ENCODE data around the gene CDC42EP1.
"Not testable (repeated sequence)": the region's sequence is repeated elsewhere in the genome, so short reads cannot be mapped to it uniquely, and the experiment has no call there.

Gene CDC42EP1

GRCh38 chr22:37578002-37578401, 17.7 kb downstream of the CDC42EP1 start:
- no peak overlapping the region for H3K27ac ChIP-seq (ENCODE audit: low read depth, low read length)

GRCh38 chr22:37581504-37581903, 21.2 kb downstream of the CDC42EP1 start:
- Histone ChIP-seq H3K4me1 (ENCODE audit: control insufficient read depth in 1 of 2, insufficient read depth in 2 of 2, low read length in 2 of 2) (peaks cover 19 to 32% of the 10 kb centered on the region in 2 donors), H3K9ac (ENCODE audit: low read depth in 1 of 2, low read length in 2 of 2) (no peak overlapping the region), H3K4me3 (ENCODE audit: low read depth in 1 of 2, low read length in 2 of 2) (no peak overlapping the region), H3K36me3 (ENCODE audit: control insufficient read depth in 1 of 2, insufficient read depth in 2 of 2, low read length in 2 of 2) (no peaks in the 10 kb centered on the region), H3K27ac (ENCODE audit: low read depth, low read length) (no peak overlapping the region), H3K27me3 (ENCODE audit: control insufficient read depth in 1 of 2, insufficient read depth in 2 of 2, low read length in 2 of 2) (no peaks in the 10 kb centered on the region), H3K9me3 (ENCODE audit: control insufficient read depth in 1 of 2, low read length in 2 of 2) (no peaks in the 10 kb centered on the region)

More at GRCh38 chr22:37578002-37578401, 17.7 kb downstream of the CDC42EP1 start:
- no peak overlapping the region for H3K9ac ChIP-seq (ENCODE audit: low read depth in 1 of 2, low read length in 2 of 2)
- H3K9me3 ChIP-seq (ENCODE audit: control insufficient read depth in 1 of 2, low read length in 2 of 2): no peaks in the 10 kb centered on the region
- H3K4me1 ChIP-seq (ENCODE audit: control insufficient read depth in 1 of 2, insufficient read depth in 2 of 2, low read length in 2 of 2): peaks cover 19 to 31% of the 10 kb centered on the region in 2 donors
- H3K4me3 ChIP-seq (ENCODE audit: low read depth in 1 of 2, low read length in 2 of 2): peak overlapping the region in 1 of 2 donors; percentile 41
- H3K27me3 ChIP-seq (ENCODE audit: control insufficient read depth in 1 of 2, insufficient read depth in 2 of 2, low read length in 2 of 2): no peaks in the 10 kb centered on the region
- no peaks in the 10 kb centered on the region for H3K36me3 ChIP-seq (ENCODE audit: control insufficient read depth in 1 of 2, insufficient read depth in 2 of 2, low read length in 2 of 2)

- H3K4me3 ChIP-seq (ENCODE audit: low read depth in 1 of 2, low read length in 2 of 2): no peak overlapping the region
- H3K9me3 ChIP-seq (ENCODE audit: control insufficient read depth in 1 of 2, low read length in 2 of 2): no peaks in the 10 kb centered on the region
- peaks cover 19 to 32% of the 10 kb centered on the region in 2 donors for H3K4me1 ChIP-seq (ENCODE audit: control insufficient read depth in 1 of 2, insufficient read depth in 2 of 2, low read length in 2 of 2)
- no peaks in the 10 kb centered on the region for H3K36me3 ChIP-seq (ENCODE audit: control insufficient read depth in 1 of 2, insufficient read depth in 2 of 2, low read length in 2 of 2)
- H3K27me3 ChIP-seq (ENCODE audit: control insufficient read depth in 1 of 2, insufficient read depth in 2 of 2, low read length in 2 of 2): no peaks in the 10 kb centered on the region
- no peak overlapping the region for H3K9ac ChIP-seq (ENCODE audit: low read depth in 1 of 2, low read length in 2 of 2)
- H3K27ac ChIP-seq (ENCODE audit: low read depth, low read length): no peak overlapping the region
Observed at GRCh38 chr22:37582526-37582925, 22.2 kb downstream of the CDC42EP1 start.

GRCh38 chr22:37588546-37589215, 28.4 kb downstream of the CDC42EP1 start:
- H3K36me3 ChIP-seq (ENCODE audit: control insufficient read depth in 1 of 2, insufficient read depth in 2 of 2, low read length in 2 of 2): no peaks in the 10 kb centered on the region
- peaks cover 26 to 28% of the 10 kb centered on the region in 2 donors for H3K4me1 ChIP-seq (ENCODE audit: control insufficient read depth in 1 of 2, insufficient read depth in 2 of 2, low read length in 2 of 2)
- H3K4me3 ChIP-seq (ENCODE audit: low read depth in 1 of 2, low read length in 2 of 2): no peak overlapping the region
- no peak overlapping the region for H3K27ac ChIP-seq (ENCODE audit: low read depth, low read length)
- no peaks in the 10 kb centered on the region for H3K27me3 ChIP-seq (ENCODE audit: control insufficient read depth in 1 of 2, insufficient read depth in 2 of 2, low read length in 2 of 2)
- no peaks in the 10 kb centered on the region for H3K9me3 ChIP-seq (ENCODE audit: control insufficient read depth in 1 of 2, low read length in 2 of 2)
- H3K9ac ChIP-seq (ENCODE audit: low read depth in 1 of 2, low read length in 2 of 2): peak overlapping the region in 1 of 2 donors; percentile 25

DNA sequence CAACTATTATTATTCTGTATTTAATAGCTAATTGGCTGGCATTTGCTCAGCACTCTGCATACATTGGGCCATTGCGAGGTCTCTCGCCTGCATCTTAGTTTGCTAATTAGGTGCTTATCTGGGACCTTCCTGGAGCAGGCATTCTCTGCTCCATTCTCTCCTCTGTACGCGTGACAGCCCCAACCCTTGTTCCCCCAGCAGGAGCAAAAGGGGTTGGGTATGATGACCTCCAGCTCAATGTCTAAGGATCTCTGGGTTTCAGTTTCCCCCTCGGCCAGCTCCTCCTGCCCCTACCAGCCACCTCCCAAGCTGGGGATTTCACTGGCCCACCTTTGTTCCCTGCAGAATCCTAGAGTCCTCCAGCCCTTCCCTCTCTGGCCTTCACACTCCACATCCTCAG, 29.4 kb downstream of the CDC42EP1 start:
- Histone ChIP-seq H3K9me3 (ENCODE audit: control insufficient read depth in 1 of 2, low read length in 2 of 2) (no peaks in the 10 kb centered on the region), H3K27ac (ENCODE audit: low read depth, low read length) (peak overlapping the region; percentile 41), H3K36me3 (ENCODE audit: control insufficient read depth in 1 of 2, insufficient read depth in 2 of 2, low read length in 2 of 2) (no peaks in the 10 kb centered on the region), H3K27me3 (ENCODE audit: control insufficient read depth in 1 of 2, insufficient read depth in 2 of 2, low read length in 2 of 2) (no peaks in the 10 kb centered on the region), H3K9ac (ENCODE audit: low read depth in 1 of 2, low read length in 2 of 2) (no peak overlapping the region), H3K4me3 (ENCODE audit: low read depth in 1 of 2, low read length in 2 of 2) (no peak overlapping the region), H3K4me1 (ENCODE audit: control insufficient read depth in 1 of 2, insufficient read depth in 2 of 2, low read length in 2 of 2) (peaks cover 26 to 28% of the 10 kb centered on the region in 2 donors)

GRCh38 chr22:37591081-37591480, 30.8 kb downstream of the CDC42EP1 start:
- H3K9me3 ChIP-seq (ENCODE audit: control insufficient read depth in 1 of 2, low read length in 2 of 2); H3K4me3 ChIP-seq (ENCODE audit: low read depth in 1 of 2, low read length in 2 of 2); H3K9ac ChIP-seq (ENCODE audit: low read depth in 1 of 2, low read length in 2 of 2); H3K36me3 ChIP-seq (ENCODE audit: control insufficient read depth in 1 of 2, insufficient read depth in 2 of 2, low read length in 2 of 2); H3K27me3 ChIP-seq (ENCODE audit: control insufficient read depth in 1 of 2, insufficient read depth in 2 of 2, low read length in 2 of 2); H3K27ac ChIP-seq (ENCODE audit: low read depth, low read length): not testable (repeated sequence)
- H3K4me1 ChIP-seq (ENCODE audit: control insufficient read depth in 1 of 2, insufficient read depth in 2 of 2, low read length in 2 of 2): peaks cover 26 to 28% of the 10 kb centered on the region in 2 donors

DNA sequence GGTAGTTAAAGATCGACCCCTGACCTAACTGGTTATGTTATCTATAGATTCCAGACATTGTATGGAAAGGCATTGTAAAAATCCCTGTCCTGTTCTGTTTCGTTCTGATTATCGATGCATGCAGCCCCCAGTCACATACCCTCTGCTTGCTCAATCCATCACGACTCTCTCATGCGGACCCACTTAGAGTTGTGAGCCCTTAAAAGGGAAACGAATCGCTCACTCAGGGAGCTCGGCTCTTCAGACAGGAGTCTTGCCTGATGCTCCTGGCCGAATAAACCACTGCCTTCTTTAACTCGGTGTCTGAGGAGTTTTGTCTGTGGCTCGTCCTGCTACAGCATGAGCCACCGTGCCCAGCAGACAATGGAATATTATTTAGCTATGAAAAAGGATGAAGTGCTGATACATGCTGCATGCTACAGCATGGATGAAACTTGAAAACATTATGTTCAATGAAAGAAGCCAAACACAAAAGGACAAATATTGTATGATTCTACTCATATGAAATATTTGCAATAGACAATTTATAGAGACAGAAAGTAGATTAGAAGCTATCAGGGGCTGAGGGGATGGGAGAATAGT, 31.6 kb downstream of the CDC42EP1 start:
- Histone ChIP-seq H3K27me3 (ENCODE audit: control insufficient read depth in 1 of 2, insufficient read depth in 2 of 2, low read length in 2 of 2) (no peaks in the 10 kb centered on the region), H3K4me1 (ENCODE audit: control insufficient read depth in 1 of 2, insufficient read depth in 2 of 2, low read length in 2 of 2) (peaks cover 26 to 28% of the 10 kb centered on the region in 2 donors), H3K4me3 (ENCODE audit: low read depth in 1 of 2, low read length in 2 of 2) (no peak overlapping the region), H3K9me3 (ENCODE audit: control insufficient read depth in 1 of 2, low read length in 2 of 2) (no peaks in the 10 kb centered on the region), H3K9ac (ENCODE audit: low read depth in 1 of 2, low read length in 2 of 2) (no peak overlapping the region), H3K27ac (ENCODE audit: low read depth, low read length) (no peak overlapping the region), H3K36me3 (ENCODE audit: control insufficient read depth in 1 of 2, insufficient read depth in 2 of 2, low read length in 2 of 2) (no peaks in the 10 kb centered on the region)

DNA sequence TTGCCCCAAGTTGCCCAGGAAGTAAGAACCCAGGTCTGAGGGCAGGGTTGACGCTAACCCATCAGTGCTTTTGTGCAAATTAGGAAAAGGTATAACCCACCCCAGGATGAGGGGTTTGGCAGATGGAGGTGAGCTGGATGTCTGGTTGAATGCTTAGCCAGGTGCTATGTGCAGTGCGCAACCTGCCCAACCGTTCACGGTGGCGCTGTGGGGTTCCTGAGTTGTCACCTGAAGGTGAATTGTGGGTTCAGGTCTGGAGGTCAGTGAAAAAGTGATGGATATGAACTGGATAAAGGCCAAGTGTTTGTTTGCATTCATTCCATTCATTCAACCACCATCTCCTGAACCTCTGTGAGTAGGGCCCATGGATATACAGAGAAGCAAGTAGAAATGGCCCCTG, 34.0 kb downstream of the CDC42EP1 start:
- H3K36me3 ChIP-seq (ENCODE audit: control insufficient read depth in 1 of 2, insufficient read depth in 2 of 2, low read length in 2 of 2): no peaks in the 10 kb centered on the region
- H3K4me3 ChIP-seq (ENCODE audit: low read depth in 1 of 2, low read length in 2 of 2): no peak overlapping the region
- H3K9me3 ChIP-seq (ENCODE audit: control insufficient read depth in 1 of 2, low read length in 2 of 2): no peaks in the 10 kb centered on the region
- no peak overlapping the region for H3K9ac ChIP-seq (ENCODE audit: low read depth in 1 of 2, low read length in 2 of 2)
- peaks cover 18 to 19% of the 10 kb centered on the region in 2 donors for H3K4me1 ChIP-seq (ENCODE audit: control insufficient read depth in 1 of 2, insufficient read depth in 2 of 2, low read length in 2 of 2)
- H3K27ac ChIP-seq (ENCODE audit: low read depth, low read length): no peak overlapping the region
- H3K27me3 ChIP-seq (ENCODE audit: control insufficient read depth in 1 of 2, insufficient read depth in 2 of 2, low read length in 2 of 2): no peaks in the 10 kb centered on the region

DNA sequence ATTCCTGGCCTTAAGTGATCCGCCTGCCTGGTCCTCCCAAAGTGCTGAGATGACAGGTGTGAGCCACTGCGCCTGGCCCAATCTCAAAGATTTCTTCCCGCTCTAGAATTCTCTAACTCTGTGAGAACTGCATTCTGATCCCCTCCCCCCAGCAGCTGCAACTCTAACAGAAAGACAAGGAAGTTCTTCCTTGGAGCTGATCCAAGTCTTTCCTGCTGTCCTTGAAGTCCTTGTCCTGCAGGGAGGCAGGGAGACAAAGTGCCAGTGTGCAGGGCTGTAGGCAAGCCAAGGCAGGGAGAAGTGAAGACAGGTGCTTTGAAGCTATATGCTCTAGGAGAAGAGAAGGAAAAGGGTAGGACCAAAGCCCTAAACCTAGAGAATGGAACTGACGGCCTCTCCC, 38.9 kb downstream of the CDC42EP1 start:
- Histone ChIP-seq H3K4me1 (ENCODE audit: control insufficient read depth in 1 of 2, insufficient read depth in 2 of 2, low read length in 2 of 2) (peaks cover 16 to 21% of the 10 kb centered on the region in 2 donors), H3K9me3 (ENCODE audit: control insufficient read depth in 1 of 2, low read length in 2 of 2) (no peaks in the 10 kb centered on the region), H3K4me3 (ENCODE audit: low read depth in 1 of 2, low read length in 2 of 2) (peak overlapping the region in 1 of 2 donors; percentile 16), H3K36me3 (ENCODE audit: control insufficient read depth in 1 of 2, insufficient read depth in 2 of 2, low read length in 2 of 2) (no peaks in the 10 kb centered on the region), H3K9ac (ENCODE audit: low read depth in 1 of 2, low read length in 2 of 2) (peak overlapping the region in 1 of 2 donors; percentile 47), H3K27me3 (ENCODE audit: control insufficient read depth in 1 of 2, insufficient read depth in 2 of 2, low read length in 2 of 2) (no peaks in the 10 kb centered on the region), H3K27ac (ENCODE audit: low read depth, low read length) (no peak overlapping the region)

- H3K27ac ChIP-seq (ENCODE audit: low read depth, low read length): no peak overlapping the region
- peak overlapping the region; percentile 35 to 57 for H3K9ac ChIP-seq (ENCODE audit: low read depth in 1 of 2, low read length in 2 of 2)
- H3K9me3 ChIP-seq (ENCODE audit: control insufficient read depth in 1 of 2, low read length in 2 of 2): no peaks in the 10 kb centered on the region
- H3K27me3 ChIP-seq (ENCODE audit: control insufficient read depth in 1 of 2, insufficient read depth in 2 of 2, low read length in 2 of 2): no peaks in the 10 kb centered on the region
- H3K36me3 ChIP-seq (ENCODE audit: control insufficient read depth in 1 of 2, insufficient read depth in 2 of 2, low read length in 2 of 2): no peaks in the 10 kb centered on the region
- H3K4me3 ChIP-seq (ENCODE audit: low read depth in 1 of 2, low read length in 2 of 2): peak overlapping the region; percentile 1 to 51
- H3K4me1 ChIP-seq (ENCODE audit: control insufficient read depth in 1 of 2, insufficient read depth in 2 of 2, low read length in 2 of 2): peaks cover 16 to 25% of the 10 kb centered on the region in 2 donors
Observed at GRCh38 chr22:37601203-37601539, 40.9 kb downstream of the CDC42EP1 start.
